ENCODE measurements around the gene SNED1. TPM values are rescaled to one million over a fixed set of nuclear protein-coding genes. Genes with fewer than 3 reads are reported as not detected.

The SNED1 gene
- total RNA-seq, 1 donor from 2014 or later, result 2.3 TPM

DNA sequence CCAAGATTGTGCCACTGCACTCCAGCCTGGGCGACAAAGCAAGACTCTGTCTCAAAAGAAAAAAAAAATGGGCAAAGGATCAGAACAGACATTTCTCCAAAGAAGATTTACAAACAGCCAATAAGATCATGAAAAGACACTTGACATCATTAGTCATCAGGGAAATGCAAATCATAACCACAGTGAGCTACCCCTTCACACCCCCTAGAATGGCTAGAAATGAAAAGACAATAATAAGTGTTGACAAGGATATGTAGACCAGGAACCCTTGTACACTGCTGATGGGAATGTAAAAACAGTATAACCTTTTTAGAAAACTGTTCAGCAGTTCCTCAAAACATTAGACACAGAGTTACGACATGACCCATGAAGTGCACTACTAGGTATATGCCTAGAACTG, 122.0 kb downstream of the SNED1 start:
- H3K9me3 Mint-ChIP-seq (ENCODE audit: unreplicated experiment), result no peaks in the 10 kb centered on the region
- no peaks in the 10 kb centered on the region for H3K4me1 Mint-ChIP-seq (ENCODE audit: unreplicated experiment)
- TF ChIP-seq, protein P1, sequence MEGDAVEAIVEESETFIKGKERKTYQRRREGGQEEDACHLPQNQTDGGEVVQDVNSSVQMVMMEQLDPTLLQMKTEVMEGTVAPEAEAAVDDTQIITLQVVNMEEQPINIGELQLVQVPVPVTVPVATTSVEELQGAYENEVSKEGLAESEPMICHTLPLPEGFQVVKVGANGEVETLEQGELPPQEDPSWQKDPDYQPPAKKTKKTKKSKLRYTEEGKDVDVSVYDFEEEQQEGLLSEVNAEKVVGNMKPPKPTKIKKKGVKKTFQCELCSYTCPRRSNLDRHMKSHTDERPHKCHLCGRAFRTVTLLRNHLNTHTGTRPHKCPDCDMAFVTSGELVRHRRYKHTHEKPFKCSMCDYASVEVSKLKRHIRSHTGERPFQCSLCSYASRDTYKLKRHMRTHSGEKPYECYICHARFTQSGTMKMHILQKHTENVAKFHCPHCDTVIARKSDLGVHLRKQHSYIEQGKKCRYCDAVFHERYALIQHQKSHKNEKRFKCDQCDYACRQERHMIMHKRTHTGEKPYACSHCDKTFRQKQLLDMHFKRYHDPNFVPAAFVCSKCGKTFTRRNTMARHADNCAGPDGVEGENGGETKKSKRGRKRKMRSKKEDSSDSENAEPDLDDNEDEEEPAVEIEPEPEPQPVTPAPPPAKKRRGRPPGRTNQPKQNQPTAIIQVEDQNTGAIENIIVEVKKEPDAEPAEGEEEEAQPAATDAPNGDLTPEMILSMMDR (IDR thresholded peaks at IDR 0.05; ENCODE audit: unreplicated experiment), result no peak
- H3K27me3 Mint-ChIP-seq (ENCODE audit: unreplicated experiment), result peaks cover 5% of the 10 kb centered on the region
- no peak overlapping the region for H3K27ac Mint-ChIP-seq (ENCODE audit: unreplicated experiment)
- peaks cover 20% of the 10 kb centered on the region for H3K36me3 Mint-ChIP-seq (ENCODE audit: low read depth, unreplicated experiment)
- DNase-seq (ENCODE audit: low spot score), result no peak
- no peak overlapping the region for H3K4me3 Mint-ChIP-seq (ENCODE audit: unreplicated experiment)

DNA sequence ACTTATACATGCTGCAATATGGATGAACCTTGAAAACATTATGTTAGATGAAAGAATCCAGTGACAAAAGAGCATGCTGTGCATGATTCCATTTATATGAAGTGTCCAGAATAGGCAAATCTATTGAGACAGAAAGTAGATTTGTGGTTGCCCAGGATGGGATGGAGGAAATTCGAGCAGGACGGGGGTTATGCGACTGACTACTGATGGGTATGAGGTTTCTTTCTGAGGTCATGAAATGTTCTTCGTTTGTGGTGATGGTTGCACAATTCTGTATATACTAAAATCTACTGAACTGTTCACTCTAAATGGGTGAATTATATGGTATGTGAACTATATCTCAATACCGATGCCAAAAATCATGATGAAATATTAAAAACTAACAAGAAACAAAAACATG, 122.6 kb downstream of the SNED1 start:
- no peaks in the 10 kb centered on the region for H3K9me3 Mint-ChIP-seq (ENCODE audit: unreplicated experiment)

DNA sequence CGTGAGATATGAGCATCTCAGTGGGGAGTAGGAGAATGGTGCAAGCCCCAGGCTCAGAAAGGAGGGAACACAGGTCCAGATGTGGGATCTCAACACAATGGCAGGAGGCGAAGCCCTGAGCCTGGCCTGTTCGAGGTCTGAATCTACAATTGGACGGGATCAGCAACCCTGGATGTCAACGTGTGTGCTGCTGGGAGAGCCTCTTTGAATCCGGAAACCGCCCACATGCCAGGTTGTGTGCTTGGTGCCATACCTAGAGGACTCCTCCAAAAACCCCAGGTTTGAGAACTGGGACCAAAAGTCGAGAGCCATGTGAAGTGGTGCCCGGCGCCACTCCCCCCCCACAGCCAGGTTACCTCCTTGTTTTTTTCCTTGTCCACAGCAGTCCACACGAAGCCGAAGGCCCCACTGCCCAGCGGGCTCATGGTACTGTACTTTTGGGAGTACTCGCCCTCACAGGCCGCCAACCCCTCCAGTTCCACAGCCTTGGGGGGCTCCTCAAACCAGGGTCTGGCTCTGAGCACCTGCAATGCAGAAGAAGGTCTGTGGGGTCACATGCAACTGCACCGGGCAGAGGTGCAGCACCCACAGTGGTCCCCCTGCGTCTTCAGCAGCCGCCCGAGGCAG, 124.1 kb downstream of the SNED1 start:
- Mint-ChIP-seq H3K27ac (ENCODE audit: unreplicated experiment) (no peak overlapping the region), H3K36me3 (ENCODE audit: low read depth, unreplicated experiment) (peaks cover 12% of the 10 kb centered on the region), H3K4me1 (ENCODE audit: unreplicated experiment) (no peaks in the 10 kb centered on the region), H3K4me3 (ENCODE audit: unreplicated experiment) (no peak overlapping the region), H3K27me3 (ENCODE audit: unreplicated experiment) (peaks cover 1% of the 10 kb centered on the region), H3K9me3 (ENCODE audit: unreplicated experiment) (no peaks in the 10 kb centered on the region)
- DNase-seq (ENCODE audit: low spot score), result no peak
- TF ChIP-seq, protein P1 (IDR thresholded peaks at IDR 0.05; ENCODE audit: unreplicated experiment), result no peak

More for the DNA sequence above, 122.6 kb downstream of the SNED1 start:
- Mint-ChIP-seq H3K4me3 (ENCODE audit: unreplicated experiment) (no peak overlapping the region), H3K27me3 (ENCODE audit: unreplicated experiment) (peaks cover 3% of the 10 kb centered on the region), H3K36me3 (ENCODE audit: low read depth, unreplicated experiment) (peaks cover 17% of the 10 kb centered on the region), H3K4me1 (ENCODE audit: unreplicated experiment) (no peaks in the 10 kb centered on the region), H3K27ac (ENCODE audit: unreplicated experiment) (no peak overlapping the region)
- no peak for DNase-seq (ENCODE audit: low spot score)
- TF ChIP-seq, protein P1 (IDR thresholded peaks at IDR 0.05; ENCODE audit: unreplicated experiment), result no peak

DNA sequence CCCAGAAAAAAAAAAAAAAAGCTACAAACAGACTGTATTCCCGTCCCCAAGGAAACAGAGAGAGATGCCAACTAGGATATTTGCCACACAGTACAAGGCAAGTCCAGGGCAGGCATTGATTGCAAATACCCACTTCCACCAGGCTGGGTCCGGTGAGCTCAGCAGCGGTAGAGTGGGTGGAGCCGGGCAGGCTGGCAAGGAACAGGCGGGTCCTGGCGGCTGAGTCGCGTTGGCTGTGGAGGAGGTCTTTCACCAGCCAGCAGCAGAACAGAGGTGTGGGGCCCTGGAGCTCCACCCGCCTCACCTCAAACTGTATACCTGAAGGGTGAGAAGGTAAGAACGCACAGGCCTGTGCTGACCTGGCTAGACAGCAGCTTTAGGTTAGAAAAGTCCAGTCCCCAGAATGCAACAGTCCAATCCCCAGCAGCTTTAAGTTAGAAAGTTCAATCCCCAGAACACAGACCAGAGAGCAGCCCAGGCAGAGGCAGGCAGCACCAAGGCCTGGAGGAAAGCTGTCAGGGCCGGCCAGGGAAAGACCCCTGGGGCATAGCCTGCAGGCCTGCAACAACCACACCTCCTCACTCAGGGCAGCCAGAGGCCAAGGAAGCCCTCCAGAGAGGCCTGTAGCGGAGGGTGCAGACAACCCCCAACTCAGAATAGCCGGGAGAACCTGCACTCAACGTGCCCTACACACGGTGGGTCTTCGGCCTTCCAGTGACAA, 125.6 kb downstream of the SNED1 start:
- Mint-ChIP-seq H3K4me3 (ENCODE audit: unreplicated experiment) (no peak overlapping the region), H3K9me3 (ENCODE audit: unreplicated experiment) (no peaks in the 10 kb centered on the region), H3K27ac (ENCODE audit: unreplicated experiment) (no peak overlapping the region), H3K36me3 (ENCODE audit: low read depth, unreplicated experiment) (peaks cover 8% of the 10 kb centered on the region), H3K27me3 (ENCODE audit: unreplicated experiment) (no peaks in the 10 kb centered on the region), H3K4me1 (ENCODE audit: unreplicated experiment) (no peaks in the 10 kb centered on the region)
- DNase-seq (ENCODE audit: low spot score), result no peak
- TF ChIP-seq, protein P1 (IDR thresholded peaks at IDR 0.05; ENCODE audit: unreplicated experiment), result no peak

DNA sequence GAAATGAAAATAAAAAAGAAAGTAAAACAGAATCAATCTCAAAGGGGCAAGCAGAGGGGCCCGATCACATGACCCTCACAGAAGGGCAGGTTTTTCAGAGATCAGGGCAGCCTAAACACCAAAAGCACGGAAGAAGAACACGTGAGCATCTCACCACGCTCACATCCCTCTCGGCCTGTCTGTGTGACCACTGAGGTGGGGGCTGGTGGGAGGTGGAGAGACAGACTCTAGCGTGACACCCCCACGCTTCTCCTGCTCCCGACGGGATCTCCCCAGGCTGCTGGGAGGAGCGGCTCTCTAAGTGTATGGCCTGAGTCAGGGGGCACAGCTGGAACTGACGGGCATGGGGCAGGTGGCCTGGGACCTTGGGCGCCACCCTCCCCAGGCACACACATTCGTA, 127.2 kb downstream of the SNED1 start:
- H3K4me1 Mint-ChIP-seq (ENCODE audit: unreplicated experiment), result no peaks in the 10 kb centered on the region
- peaks cover 5% of the 10 kb centered on the region for H3K36me3 Mint-ChIP-seq (ENCODE audit: low read depth, unreplicated experiment)
- no peak overlapping the region for H3K4me3 Mint-ChIP-seq (ENCODE audit: unreplicated experiment)
- H3K27me3 Mint-ChIP-seq (ENCODE audit: unreplicated experiment), result no peaks in the 10 kb centered on the region
- H3K27ac Mint-ChIP-seq (ENCODE audit: unreplicated experiment), result no peak overlapping the region
- H3K9me3 Mint-ChIP-seq (ENCODE audit: unreplicated experiment), result no peaks in the 10 kb centered on the region
- TF ChIP-seq, protein P1 (IDR thresholded peaks at IDR 0.05; ENCODE audit: unreplicated experiment), result no peak
- no peak for DNase-seq (ENCODE audit: low spot score)
